SK-N-SH (cell line): ENCODE results near the gene COL4A2. TPM values are rescaled to one million over a fixed set of nuclear protein-coding genes. Genes with fewer than 3 reads are reported as not detected.

ENCODE experiments used
- CTCF ChIA-PET: fragments of 300-600, 350-600 bp; formaldehyde crosslinking; extraction: SDS; loops from one replicate; lab custom pipeline; 2021; lab: Yijun Ruan, JAX
- POLR2A ChIA-PET: fragments of 350-600 bp; sonication (Branson Sonifier 250); formaldehyde crosslinking; extraction: SDS; loops from one replicate; lab custom pipeline; 2020; ENCODE audit warnings: antibody characterized with exemption, inconsistent platforms; lab: Yijun Ruan, JAX
- DNase-seq: peaks from one replicate; pipeline ENCODE4 v3.0.0; 2012
- H2AFZ ChIP-seq: fragments of 200-600 bp; sonication (generic); 2 replicates; pipeline ENCODE4 v1.8.1; 2016; ENCODE audit warnings: antibody characterized with exemption, mild to moderate bottlenecking, low read depth
- H3F3A ChIP-seq: fragments of 200-600 bp; sonication (generic); replicated peaks from 2 replicates; pipeline ENCODE3; 2016; ENCODE audit warnings: antibody characterized with exemption, mild to moderate bottlenecking; ENCODE audit not compliant: insufficient read depth
- H3K27ac ChIP-seq, 2 experiments: fragments of 200-500 bp in 1 of 2; fragments of 200-600 bp in 1 of 2; sonication (Bioruptor generic) in 1 of 2; sonication (generic), shearing (Covaris generic) in 1 of 2; 2 replicates each; pipeline versions ENCODE4 v1.5.1 to v1.6.1; 2014 to 2016; ENCODE audit warnings: low read depth in 2 of 2, inconsistent platforms in 1 of 2, low read length in 1 of 2, mild to moderate bottlenecking in 1 of 2, mixed read lengths in 1 of 2
- H3K27me3 ChIP-seq: fragments of 200-600 bp; sonication (generic), shearing (Covaris generic); 2 replicates; pipeline ENCODE4 v1.6.1; 2016; ENCODE audit warnings: mixed run types; ENCODE audit not compliant: insufficient read depth
- H3K36me3 ChIP-seq, 2 experiments: fragments of 200-500 bp in 1 of 2; fragments of 200-600 bp in 1 of 2; sonication (Bioruptor generic) in 1 of 2; sonication (generic) in 1 of 2; replicated peaks in 1 of 2; 2 replicates each; pipeline versions ENCODE3 to v1.5.1; 2014 to 2016; ENCODE audit warnings: low read length in 1 of 2, mild to moderate bottlenecking in 1 of 2; ENCODE audit not compliant: insufficient read depth in 2 of 2, control insufficient read depth in 1 of 2
- H3K4me1 ChIP-seq, 2 experiments: fragments of 200-500 bp in 1 of 2; fragments of 200-600 bp in 1 of 2; sonication (Bioruptor generic) in 1 of 2; sonication (generic), shearing (Covaris generic) in 1 of 2; 2 replicates each; pipeline versions ENCODE4 v1.5.1 to v1.6.1; 2014 to 2016; ENCODE audit warnings: low read depth in 1 of 2, low read length in 1 of 2, mixed run types in 1 of 2; ENCODE audit not compliant: insufficient read depth in 2 of 2, control insufficient read depth in 1 of 2
- H3K4me2 ChIP-seq: fragments of 200-600 bp; sonication (generic), shearing (Covaris generic); 2 replicates; pipeline ENCODE4 v1.6.1; 2017; ENCODE audit warnings: mixed run types
- H3K4me3 ChIP-seq, 2 experiments: fragments of 200-500 bp in 1 of 2; fragments of 200-600 bp in 1 of 2; sonication (Bioruptor generic) in 1 of 2; sonication (generic), shearing (Covaris generic) in 1 of 2; 2 replicates each; pipeline versions ENCODE4 v1.5.1 to v1.8.1; 2014 to 2016; ENCODE audit warnings: low read depth in 2 of 2, inconsistent platforms in 1 of 2, low read length in 1 of 2, mild to moderate bottlenecking in 1 of 2, mixed read lengths in 1 of 2, moderate library complexity in 1 of 2
- H3K79me2 ChIP-seq: fragments of 200-600 bp; sonication (generic); 2 replicates; pipeline ENCODE4 v1.8.1; 2017; ENCODE audit warnings: mild to moderate bottlenecking; ENCODE audit not compliant: insufficient read depth
- H3K9ac ChIP-seq: fragments of 200-600 bp; sonication (generic); 2 replicates; pipeline ENCODE4 v1.6.1; 2017; ENCODE audit warnings: mixed run types
- H3K9me2 ChIP-seq: fragments of 200-600 bp; sonication (generic); 2 replicates; pipeline ENCODE4 v1.6.1; 2017; ENCODE audit warnings: mixed run types
- H3K9me3 ChIP-seq: fragments of 200-600 bp; sonication (generic); 2 replicates; pipeline ENCODE4 v1.6.1; 2017; ENCODE audit warnings: mixed run types, mild to moderate bottlenecking, moderate library complexity
- H4K20me1 ChIP-seq: fragments of 200-600 bp; sonication (generic); 2 replicates; pipeline ENCODE4 v1.6.1; 2017; ENCODE audit warnings: mild to moderate bottlenecking, mixed run types; ENCODE audit not compliant: insufficient read depth
- FOSL2 ChIP-seq: IDR thresholded peaks from 2 replicates; pipeline ENCODE4 v1.4.0; 2012; ENCODE audit warnings: low read depth, mild to moderate bottlenecking, moderate library complexity, borderline replicate concordance
- GATA2 ChIP-seq: sonication (generic); formaldehyde crosslinking; IDR thresholded peaks from 2 replicates; pipeline ENCODE4 v1.5.0; 2020; ENCODE audit warnings: mild to moderate bottlenecking, missing genetic modification reagents
- MXI1 ChIP-seq: IDR thresholded peaks from 2 replicates; pipeline ENCODE4 v1.6.1; 2012; ENCODE audit warnings: mild to moderate bottlenecking, low read depth, low read length, improper control_type of control experiment
- NRF1 ChIP-seq: IDR thresholded peaks from 2 replicates; pipeline ENCODE4 v1.6.1; 2012; ENCODE audit warnings: low read depth, mild to moderate bottlenecking, low read length
- SIN3A ChIP-seq: IDR thresholded peaks from 2 replicates; pipeline ENCODE4 v1.6.1; 2012; ENCODE audit warnings: low read depth, mild to moderate bottlenecking, low read length, moderate library complexity, borderline replicate concordance
- TEAD4 ChIP-seq: IDR thresholded peaks from 2 replicates; pipeline ENCODE4 v1.4.0; 2012; ENCODE audit warnings: mild to moderate bottlenecking, borderline replicate concordance; ENCODE audit not compliant: insufficient read depth
- YY1 ChIP-seq: IDR thresholded peaks from 2 replicates; pipeline ENCODE4 v1.4.0; 2012; ENCODE audit warnings: low read depth, mild to moderate bottlenecking
- WGBS: methylation state at CpG from one replicate; pipeline ENCODE4 v1.1.6; 2017; ENCODE audit warnings: low lambda C conversion rate; 5-methylcytosine and 5-hydroxymethylcytosine counted together
- polyA plus RNA-seq, 3 experiments: library from polyadenylated mRNA; depleted of rRNA; stranded (reverse); fragments of >200 nt; gene quantifications; 2 replicates each; pipeline ENCODE4 v1.2.3, GENCODE V29; 2012
- TF ChIP-seq, protein P1 (sequence below): fragments of 150-350 bp; IDR thresholded peaks from 2 replicates; pipeline ENCODE4 v1.6.1; 2016; ENCODE audit warnings: mild to moderate bottlenecking, low read depth, low read length
- TF ChIP-seq, protein P2 (sequence below): fragments of 150-350 bp; IDR thresholded peaks from 2 replicates; pipeline ENCODE4 v1.6.1; 2017; ENCODE audit warnings: antibody characterized with exemption, low read length, low read depth, borderline replicate concordance
- TF ChIP-seq, protein P3 (sequence below): IDR thresholded peaks from 2 replicates; pipeline ENCODE4 v1.4.0; 2012; ENCODE audit warnings: low read depth, borderline replicate concordance
- TF ChIP-seq, protein P4 (sequence below): IDR thresholded peaks from 2 replicates; pipeline ENCODE4 v1.6.1; 2012; ENCODE audit warnings: mild to moderate bottlenecking, low read depth, low read length, moderate library complexity
- TF ChIP-seq, protein P5 (sequence below): IDR thresholded peaks from 2 replicates; pipeline ENCODE4 v1.4.0; 2012; ENCODE audit warnings: low read depth, borderline replicate concordance

The COL4A2 gene
- polyA plus RNA-seq, 1 of the 3 experiments (the other 2 are of a cell fraction): 137 TPM

DNA sequence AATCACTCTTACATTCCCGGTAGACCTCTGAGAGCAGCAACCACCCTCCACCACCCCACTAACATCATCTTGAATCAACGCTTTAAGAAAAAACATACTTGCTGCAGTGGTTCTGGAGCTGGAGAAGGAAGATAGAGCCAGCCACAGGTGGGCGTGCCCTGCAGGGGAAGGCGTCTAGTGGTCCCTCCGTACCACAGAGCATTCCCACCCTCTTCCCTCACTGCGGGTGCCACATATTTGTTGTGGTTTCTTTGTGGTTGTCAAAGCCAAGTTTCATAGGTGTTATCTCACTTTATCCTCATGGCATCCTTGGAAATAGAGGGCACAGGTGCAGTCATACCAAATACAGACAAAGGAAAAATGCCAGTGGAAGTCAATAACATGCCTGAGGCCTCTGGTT lies 22.2 kb downstream of the COL4A2 start:
- H3K4me1 ChIP-seq: peaks cover 19 to 57% of the 10 kb centered on the region in 2 experiments; a peak in 3 of 4 replicates
- POLR2A ChIA-PET: no interaction called here
- H3K9me2 ChIP-seq: no peaks in the 10 kb centered on the region
- no peak for DNase-seq
- H3K4me3 ChIP-seq: no peak overlapping the region
- H3K9me3 ChIP-seq: no peaks in the 10 kb centered on the region
- CTCF ChIA-PET: no interaction called here
- H3K9ac ChIP-seq: no peak overlapping the region
- H3K36me3 ChIP-seq: peaks cover 0 to 3% of the 10 kb centered on the region in 2 experiments
- no peak overlapping the region for H2AFZ ChIP-seq
- H3K4me2 ChIP-seq: no peak overlapping the region
- TF ChIP-seq GATA2 (no peak), SIN3A (no peak), FOSL2 (no peak), TEAD4 (no peak), NRF1 (no peak), YY1 (no peak), MXI1 (no peak)
- TF ChIP-seq, protein P1, sequence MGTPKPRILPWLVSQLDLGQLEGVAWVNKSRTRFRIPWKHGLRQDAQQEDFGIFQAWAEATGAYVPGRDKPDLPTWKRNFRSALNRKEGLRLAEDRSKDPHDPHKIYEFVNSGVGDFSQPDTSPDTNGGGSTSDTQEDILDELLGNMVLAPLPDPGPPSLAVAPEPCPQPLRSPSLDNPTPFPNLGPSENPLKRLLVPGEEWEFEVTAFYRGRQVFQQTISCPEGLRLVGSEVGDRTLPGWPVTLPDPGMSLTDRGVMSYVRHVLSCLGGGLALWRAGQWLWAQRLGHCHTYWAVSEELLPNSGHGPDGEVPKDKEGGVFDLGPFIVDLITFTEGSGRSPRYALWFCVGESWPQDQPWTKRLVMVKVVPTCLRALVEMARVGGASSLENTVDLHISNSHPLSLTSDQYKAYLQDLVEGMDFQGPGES: no peak
- TF ChIP-seq, protein P2, sequence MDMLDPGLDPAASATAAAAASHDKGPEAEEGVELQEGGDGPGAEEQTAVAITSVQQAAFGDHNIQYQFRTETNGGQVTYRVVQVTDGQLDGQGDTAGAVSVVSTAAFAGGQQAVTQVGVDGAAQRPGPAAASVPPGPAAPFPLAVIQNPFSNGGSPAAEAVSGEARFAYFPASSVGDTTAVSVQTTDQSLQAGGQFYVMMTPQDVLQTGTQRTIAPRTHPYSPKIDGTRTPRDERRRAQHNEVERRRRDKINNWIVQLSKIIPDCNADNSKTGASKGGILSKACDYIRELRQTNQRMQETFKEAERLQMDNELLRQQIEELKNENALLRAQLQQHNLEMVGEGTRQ: no peak
- TF ChIP-seq, protein P3, sequence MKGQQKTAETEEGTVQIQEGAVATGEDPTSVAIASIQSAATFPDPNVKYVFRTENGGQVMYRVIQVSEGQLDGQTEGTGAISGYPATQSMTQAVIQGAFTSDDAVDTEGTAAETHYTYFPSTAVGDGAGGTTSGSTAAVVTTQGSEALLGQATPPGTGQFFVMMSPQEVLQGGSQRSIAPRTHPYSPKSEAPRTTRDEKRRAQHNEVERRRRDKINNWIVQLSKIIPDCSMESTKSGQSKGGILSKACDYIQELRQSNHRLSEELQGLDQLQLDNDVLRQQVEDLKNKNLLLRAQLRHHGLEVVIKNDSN: no peak
- TF ChIP-seq, protein P4, sequence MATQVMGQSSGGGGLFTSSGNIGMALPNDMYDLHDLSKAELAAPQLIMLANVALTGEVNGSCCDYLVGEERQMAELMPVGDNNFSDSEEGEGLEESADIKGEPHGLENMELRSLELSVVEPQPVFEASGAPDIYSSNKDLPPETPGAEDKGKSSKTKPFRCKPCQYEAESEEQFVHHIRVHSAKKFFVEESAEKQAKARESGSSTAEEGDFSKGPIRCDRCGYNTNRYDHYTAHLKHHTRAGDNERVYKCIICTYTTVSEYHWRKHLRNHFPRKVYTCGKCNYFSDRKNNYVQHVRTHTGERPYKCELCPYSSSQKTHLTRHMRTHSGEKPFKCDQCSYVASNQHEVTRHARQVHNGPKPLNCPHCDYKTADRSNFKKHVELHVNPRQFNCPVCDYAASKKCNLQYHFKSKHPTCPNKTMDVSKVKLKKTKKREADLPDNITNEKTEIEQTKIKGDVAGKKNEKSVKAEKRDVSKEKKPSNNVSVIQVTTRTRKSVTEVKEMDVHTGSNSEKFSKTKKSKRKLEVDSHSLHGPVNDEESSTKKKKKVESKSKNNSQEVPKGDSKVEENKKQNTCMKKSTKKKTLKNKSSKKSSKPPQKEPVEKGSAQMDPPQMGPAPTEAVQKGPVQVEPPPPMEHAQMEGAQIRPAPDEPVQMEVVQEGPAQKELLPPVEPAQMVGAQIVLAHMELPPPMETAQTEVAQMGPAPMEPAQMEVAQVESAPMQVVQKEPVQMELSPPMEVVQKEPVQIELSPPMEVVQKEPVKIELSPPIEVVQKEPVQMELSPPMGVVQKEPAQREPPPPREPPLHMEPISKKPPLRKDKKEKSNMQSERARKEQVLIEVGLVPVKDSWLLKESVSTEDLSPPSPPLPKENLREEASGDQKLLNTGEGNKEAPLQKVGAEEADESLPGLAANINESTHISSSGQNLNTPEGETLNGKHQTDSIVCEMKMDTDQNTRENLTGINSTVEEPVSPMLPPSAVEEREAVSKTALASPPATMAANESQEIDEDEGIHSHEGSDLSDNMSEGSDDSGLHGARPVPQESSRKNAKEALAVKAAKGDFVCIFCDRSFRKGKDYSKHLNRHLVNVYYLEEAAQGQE: no peak
- TF ChIP-seq, protein P5, sequence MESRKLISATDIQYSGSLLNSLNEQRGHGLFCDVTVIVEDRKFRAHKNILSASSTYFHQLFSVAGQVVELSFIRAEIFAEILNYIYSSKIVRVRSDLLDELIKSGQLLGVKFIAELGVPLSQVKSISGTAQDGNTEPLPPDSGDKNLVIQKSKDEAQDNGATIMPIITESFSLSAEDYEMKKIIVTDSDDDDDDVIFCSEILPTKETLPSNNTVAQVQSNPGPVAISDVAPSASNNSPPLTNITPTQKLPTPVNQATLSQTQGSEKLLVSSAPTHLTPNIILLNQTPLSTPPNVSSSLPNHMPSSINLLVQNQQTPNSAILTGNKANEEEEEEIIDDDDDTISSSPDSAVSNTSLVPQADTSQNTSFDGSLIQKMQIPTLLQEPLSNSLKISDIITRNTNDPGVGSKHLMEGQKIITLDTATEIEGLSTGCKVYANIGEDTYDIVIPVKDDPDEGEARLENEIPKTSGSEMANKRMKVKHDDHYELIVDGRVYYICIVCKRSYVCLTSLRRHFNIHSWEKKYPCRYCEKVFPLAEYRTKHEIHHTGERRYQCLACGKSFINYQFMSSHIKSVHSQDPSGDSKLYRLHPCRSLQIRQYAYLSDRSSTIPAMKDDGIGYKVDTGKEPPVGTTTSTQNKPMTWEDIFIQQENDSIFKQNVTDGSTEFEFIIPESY: no peak
- H3K79me2 ChIP-seq: peaks cover 98% of the 10 kb centered on the region
- WGBS: 94% methylated on average over 6 of the region's 6 CpGs
- peaks cover 19% of the 10 kb centered on the region for H3F3A ChIP-seq
- H4K20me1 ChIP-seq: no peaks in the 10 kb centered on the region
- no peaks in the 10 kb centered on the region for H3K27me3 ChIP-seq
- peak overlapping the region in 1 of 2 experiments; percentile 61; a peak in 1 of 4 replicates for H3K27ac ChIP-seq
